Stimulated activated CD4-positive, alpha-beta T cell treated with anti-CD3 and anti-CD28 coated beads, Interleukin-1b, Interleukin-23, amount 100 ng/mL, for 24 hours (primary cell): ENCODE measurements around the gene DUXB.

Experiments
- DNase-seq, 4 experiments: peaks; one replicate each; pipeline ENCODE4 v3.0.0-alpha.2; 2020; ENCODE audit warnings: low read depth in 4 of 4, low spot score in 1 of 4

Gene DUXB

DNA sequence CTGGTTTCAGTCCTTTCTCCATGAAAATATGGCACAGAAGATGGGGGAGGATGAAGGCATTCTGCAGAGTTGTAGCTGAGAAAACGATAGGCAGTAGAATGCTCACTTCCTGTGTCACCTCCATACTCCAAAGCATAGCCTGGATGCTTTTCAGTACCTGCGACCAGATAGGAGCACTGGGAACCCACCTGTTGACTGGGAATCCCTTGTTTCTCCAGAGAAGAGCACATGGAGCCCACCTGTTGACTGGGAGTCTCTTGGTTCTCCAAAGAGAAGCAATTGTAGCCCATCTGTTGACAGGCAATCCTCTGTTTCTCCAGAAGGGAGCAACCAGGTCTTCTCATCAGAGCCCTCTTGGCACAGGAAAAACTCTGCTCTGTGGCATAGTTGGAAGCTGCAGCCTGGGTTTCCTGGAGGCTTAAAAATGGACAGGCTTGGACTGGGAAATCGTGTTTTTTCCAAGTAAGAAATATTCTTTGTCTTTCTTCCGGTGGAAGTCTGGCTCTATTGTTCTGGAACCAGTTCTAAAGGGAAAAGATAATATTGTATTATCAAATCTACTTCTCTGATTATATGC lies 40.4 kb downstream of the DUXB start:
- no peak for DNase-seq

- DNase-seq: no peak
Observed at GRCh38 chr16:75660321-75660720, 40.9 kb downstream of the DUXB start.

DNA sequence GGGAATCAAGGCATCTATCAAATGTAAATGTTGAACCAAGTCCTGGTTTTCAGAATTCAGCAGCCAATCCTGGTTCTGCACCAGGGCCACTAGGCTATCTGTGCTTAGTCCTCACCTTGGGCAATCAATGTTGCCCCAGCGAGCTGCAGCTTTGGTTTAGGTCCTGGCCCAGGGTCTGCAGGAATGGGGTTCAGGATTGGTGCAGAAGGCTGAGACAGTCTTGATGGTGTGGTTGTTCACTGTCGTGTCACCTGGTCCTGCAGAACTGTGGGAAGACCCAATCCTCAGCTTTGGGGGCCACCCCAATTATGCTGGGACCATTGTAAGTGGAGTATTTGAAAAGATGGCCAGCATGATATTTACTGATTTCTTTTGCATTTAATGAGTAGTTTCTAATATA lies 43.1 kb downstream of the DUXB start:
- DNase-seq: no peak

GRCh38 chr16:75653922-75654321 lies 47.3 kb downstream of the DUXB start:
- no peak for DNase-seq

DNA sequence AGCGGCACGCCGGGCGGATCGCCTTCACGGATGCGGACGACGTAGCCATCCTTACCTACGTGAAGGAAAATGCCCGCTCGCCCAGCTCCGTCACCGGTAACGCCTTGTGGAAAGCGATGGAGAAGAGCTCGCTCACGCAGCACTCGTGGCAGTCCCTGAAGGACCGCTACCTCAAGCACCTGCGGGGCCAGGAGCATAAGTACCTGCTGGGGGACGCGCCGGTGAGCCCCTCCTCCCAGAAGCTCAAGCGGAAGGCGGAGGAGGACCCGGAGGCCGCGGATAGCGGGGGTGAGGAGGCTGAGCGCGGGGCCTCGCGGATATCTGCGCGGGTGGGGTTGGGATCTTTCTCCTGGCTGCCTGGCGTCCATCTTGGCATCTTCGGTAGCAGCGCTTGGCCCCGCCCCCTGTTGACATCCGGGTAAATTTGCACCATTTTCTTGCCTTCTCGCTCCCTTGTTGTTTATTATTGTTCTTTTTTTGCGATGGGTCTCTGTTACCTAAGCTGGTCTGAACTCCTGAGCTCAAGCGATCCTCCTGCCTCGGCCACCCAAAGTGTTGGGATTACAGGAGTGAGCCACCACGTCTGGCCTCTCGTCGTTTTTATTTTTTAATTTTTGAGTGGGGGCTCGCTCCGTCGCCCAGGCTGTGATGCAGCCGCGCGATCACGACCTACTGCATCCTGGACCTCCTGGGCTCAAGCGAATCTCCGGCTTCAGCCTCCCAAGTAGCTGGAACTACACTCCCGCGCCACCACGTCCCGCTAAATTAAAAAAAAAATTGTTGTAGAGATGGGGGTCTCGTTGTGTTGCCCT lies 52.8 kb downstream of the DUXB start:
- DNase-seq: peak; percentile 72 to 82 (median 78)

GRCh38 chr16:75647492-75648264 lies 53.6 kb downstream of the DUXB start, which contains the start of the genes KARS1 and TERF2IP:
Gene KARS1, minus strand, starts transcription at chr16:75647665. Its CDS starts 26 bp downstream, at chr16:75647639.
Gene TERF2IP, plus strand, starts transcription at chr16:75647773. Its CDS starts 110 bp downstream, at chr16:75647883.
- DNase-seq: peak; percentile 73 to 90 (median 85)

- no peak for DNase-seq
Observed at GRCh38 chr16:75647112-75647491, 54.2 kb downstream of the DUXB start.

GRCh38 chr16:75644240-75645012 lies 56.8 kb downstream of the DUXB start:
- no peak for DNase-seq
